Activated naive CD4-positive, alpha-beta T cell treated with anti-CD3 and anti-CD28 coated beads, Interleukin-2, amount 10 ng/mL, durations not matched to agents 7 days and 5 days (primary cell): ENCODE data around the gene CTNNBL1.
"Not testable (repeated sequence)": the region's sequence is repeated elsewhere in the genome, so short reads cannot be mapped to it uniquely, and the experiment has no call there.

Experiments
- CTCF ChIA-PET: fragments of 350-600 bp; sonication (Branson Sonifier 250); formaldehyde crosslinking; loops from one replicate; lab custom pipeline; 2021; ENCODE audit warnings: antibody characterized with exemption; lab: Charles Lee
- DNase-seq: peaks from one replicate; pipeline ENCODE4 v3.0.0-alpha.2; 2020
- H3K27ac Mint-ChIP-seq: one replicate; pipeline ENCODE4 v1.8.0; 2021; ENCODE audit warnings: mild to moderate bottlenecking, moderate library complexity, mixed read lengths
- H3K27me3 Mint-ChIP-seq: one replicate; pipeline ENCODE4 v1.8.0; 2021; ENCODE audit warnings: mild to moderate bottlenecking, mixed read lengths
- H3K36me3 Mint-ChIP-seq: one replicate; pipeline ENCODE4 v1.8.0; 2021; ENCODE audit warnings: mixed read lengths
- H3K4me1 Mint-ChIP-seq: one replicate; pipeline ENCODE4 v1.8.0; 2021; ENCODE audit warnings: mixed read lengths
- H3K4me3 Mint-ChIP-seq: one replicate; pipeline ENCODE4 v1.8.0; 2021; ENCODE audit warnings: mild to moderate bottlenecking, moderate library complexity, mixed read lengths
- H3K9me3 Mint-ChIP-seq: one replicate; pipeline ENCODE4 v1.8.0; 2021; ENCODE audit warnings: mixed read lengths

CTNNBL1 gene

DNA sequence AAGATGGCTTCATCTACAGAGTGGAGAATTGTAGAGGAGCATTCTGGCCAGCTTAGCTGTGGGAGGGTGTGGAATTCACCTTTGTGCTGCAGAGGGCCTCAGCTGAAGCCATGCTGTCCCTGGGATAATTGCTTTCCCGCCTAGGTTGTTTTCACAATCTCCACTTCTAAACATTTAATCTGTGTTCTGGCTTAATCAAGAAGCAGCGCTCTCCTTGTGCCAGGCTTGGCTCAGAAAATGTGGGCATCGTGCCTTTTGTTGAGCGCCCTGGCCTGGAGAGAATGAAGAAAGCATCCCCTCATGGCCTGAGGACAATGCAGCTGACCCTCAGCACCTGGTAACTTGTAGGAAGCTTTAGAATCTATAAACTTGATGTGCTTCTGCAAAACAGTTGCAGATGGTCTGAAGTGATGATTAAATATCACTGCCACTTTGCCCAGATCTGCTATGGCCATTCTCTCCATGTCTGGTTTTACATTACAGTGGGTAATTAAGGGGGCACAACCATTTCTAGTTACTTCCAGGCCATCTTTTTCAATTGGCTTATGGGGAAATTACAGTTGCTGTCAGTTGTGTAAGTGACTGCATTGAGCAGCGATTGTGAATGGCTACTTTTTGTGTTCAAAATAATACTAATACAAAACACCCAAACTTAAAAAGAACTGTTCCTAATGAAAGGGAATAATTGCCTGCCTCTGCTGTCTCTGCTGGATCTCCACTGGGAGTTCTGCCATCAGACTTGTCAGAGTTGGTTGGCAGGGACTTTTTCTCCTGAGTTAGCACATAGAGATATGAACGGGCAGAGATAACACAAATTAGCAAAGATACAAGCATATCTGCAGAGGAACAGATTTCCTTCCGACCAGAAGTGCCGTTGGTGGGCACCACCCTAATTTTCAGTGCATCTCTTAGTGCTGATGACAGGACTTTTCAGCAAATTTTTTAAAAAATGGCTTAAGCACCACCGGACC lies 18.4 kb downstream of the CTNNBL1 start:
- Mint-ChIP-seq H3K4me3 (no peak overlapping the region), H3K9me3 (no peaks in the 10 kb centered on the region), H3K36me3 (peaks cover 15% of the 10 kb centered on the region), H3K27me3 (no peaks in the 10 kb centered on the region), H3K4me1 (no peaks in the 10 kb centered on the region), H3K27ac (no peak overlapping the region)
- CTCF ChIA-PET = no interaction called here
- DNase-seq = no peak

DNA sequence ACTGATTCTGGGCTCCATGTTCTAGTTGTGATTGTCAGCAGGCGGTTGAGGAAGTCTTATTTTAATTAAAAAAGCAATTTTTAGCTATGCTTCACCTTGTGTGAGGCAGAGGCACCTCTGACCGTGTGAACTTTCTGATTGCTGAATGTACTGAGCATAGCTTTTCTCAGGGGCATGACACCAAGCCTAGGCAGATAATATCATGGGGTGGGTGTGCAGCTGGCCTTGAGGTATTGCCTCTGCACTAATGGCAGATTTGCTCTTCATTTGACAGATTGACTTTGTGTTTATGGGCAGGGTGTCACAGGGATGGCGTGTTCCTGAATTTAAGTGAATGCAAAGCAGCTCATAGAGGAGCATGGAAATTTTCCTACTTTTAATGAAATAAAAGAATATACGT lies 19.6 kb downstream of the CTNNBL1 start:
- CTCF ChIA-PET = no interaction called here
- DNase-seq = no peak
- Mint-ChIP-seq H3K27me3 (no peaks in the 10 kb centered on the region), H3K27ac (no peak overlapping the region), H3K36me3 (peaks cover 15% of the 10 kb centered on the region), H3K4me1 (no peaks in the 10 kb centered on the region), H3K9me3 (no peaks in the 10 kb centered on the region), H3K4me3 (no peak overlapping the region)

DNA sequence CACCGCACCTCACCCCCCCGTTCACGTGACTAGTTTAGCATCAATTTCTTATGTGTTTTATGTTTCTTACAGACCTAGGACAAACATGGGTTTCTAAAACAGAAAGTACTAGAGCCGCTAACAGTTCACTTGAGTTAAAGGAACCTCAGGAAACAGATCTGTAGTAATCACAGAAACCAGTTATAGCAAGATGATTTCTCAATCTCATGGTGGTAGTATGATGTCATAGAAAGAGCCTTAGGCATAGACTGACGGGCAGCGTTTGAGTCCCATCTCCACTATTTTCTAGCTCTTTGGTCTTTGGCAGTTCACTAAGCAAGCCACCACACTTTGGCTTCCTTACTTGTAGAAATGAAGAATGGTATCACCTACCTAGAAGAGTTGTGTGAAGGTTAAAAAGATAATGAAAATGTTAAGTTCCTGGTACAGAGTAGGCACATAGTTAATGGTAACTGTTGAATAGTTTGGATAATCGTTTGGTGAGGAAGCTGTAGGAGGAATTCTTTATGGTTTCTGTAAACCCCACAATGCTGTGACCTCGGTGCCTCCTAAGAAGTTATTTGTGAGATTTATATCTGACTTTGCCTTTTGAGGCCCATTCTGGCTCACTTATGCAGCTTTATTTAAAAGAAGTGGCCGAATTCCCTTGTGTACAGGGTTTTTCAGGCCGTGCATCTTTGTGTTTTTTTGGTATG lies 21.3 kb downstream of the CTNNBL1 start:
- CTCF ChIA-PET = no interaction called here
- Mint-ChIP-seq H3K27me3 (no peaks in the 10 kb centered on the region), H3K27ac (no peak overlapping the region)

DNA sequence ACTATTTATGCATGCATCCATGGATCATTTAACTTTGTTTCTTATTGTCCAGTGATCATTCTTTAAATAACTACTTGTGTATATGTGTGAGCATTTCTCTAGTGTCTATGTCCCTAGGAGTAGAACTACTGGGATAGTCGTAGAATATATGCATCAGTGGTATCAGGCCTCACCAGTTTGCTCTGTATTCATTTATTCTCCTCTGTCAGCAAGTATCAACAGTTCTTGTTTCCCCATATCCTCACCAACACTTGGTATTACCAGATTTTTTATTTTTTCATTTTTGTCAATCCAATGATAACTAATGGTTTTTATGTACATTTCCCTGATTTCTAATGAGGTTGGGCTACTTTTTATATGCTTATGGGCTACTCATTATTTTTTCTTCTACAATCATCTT lies 27.9 kb downstream of the CTNNBL1 start:
- Mint-ChIP-seq H3K9me3 (peaks cover 8% of the 10 kb centered on the region), H3K4me3 (no peak overlapping the region), H3K27ac (no peak overlapping the region), H3K4me1 (no peaks in the 10 kb centered on the region), H3K36me3 (peaks cover 7% of the 10 kb centered on the region), H3K27me3 (no peaks in the 10 kb centered on the region)
- CTCF ChIA-PET = no interaction called here
- no peak for DNase-seq

More for the DNA sequence above, 21.3 kb downstream of the CTNNBL1 start:
- peaks cover 16% of the 10 kb centered on the region for H3K36me3 Mint-ChIP-seq
- H3K4me1 Mint-ChIP-seq = no peaks in the 10 kb centered on the region
- no peak for DNase-seq
- H3K9me3 Mint-ChIP-seq = no peaks in the 10 kb centered on the region
- no peak overlapping the region for H3K4me3 Mint-ChIP-seq

DNA sequence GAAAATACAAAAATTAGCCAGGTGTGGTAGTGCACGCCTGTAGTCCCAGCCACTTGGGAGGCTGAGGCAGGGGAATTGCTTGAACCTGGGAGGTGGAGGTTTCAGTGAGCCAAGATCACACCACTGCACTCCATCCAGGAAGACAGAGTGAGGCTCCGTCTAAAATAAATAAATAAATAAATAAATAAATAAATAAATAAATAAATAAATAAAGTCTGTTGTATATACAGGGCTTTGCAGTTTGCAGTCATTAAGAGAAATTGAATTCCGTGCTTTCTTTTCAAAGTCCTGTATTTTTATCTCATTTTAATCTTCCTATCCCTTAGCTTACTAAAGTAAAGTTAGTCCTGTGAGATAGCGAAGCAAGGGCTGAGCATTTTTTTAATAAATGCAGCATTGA lies 28.5 kb downstream of the CTNNBL1 start:
- H3K27me3 Mint-ChIP-seq, DNase-seq, H3K9me3 Mint-ChIP-seq, CTCF ChIA-PET, H3K4me1 Mint-ChIP-seq, H3K4me3 Mint-ChIP-seq, H3K27ac Mint-ChIP-seq, H3K36me3 Mint-ChIP-seq: not testable (repeated sequence)

DNA sequence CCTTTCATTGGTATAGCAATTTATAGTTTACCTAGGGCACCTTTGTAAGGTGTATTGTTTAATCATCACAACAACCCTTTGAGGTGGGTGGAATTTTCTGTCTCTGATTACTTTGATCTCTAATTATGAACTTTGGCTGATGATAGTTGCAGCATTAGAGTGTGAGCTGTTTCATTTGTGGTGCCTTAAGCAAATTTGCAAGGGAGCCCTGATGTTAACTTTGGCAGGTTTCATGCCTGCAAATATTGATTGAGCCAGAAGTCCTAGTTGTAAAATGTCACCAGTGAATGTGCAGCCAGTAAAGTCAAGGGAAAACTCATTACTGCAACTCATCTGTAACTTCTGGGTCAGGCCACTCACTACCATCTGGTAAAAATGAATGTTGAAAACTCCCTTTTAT lies 29.8 kb downstream of the CTNNBL1 start:
- Mint-ChIP-seq H3K27me3 (no peaks in the 10 kb centered on the region), H3K36me3 (peaks cover 7% of the 10 kb centered on the region), H3K27ac (no peak overlapping the region), H3K4me3 (no peak overlapping the region), H3K9me3 (peaks cover 8% of the 10 kb centered on the region), H3K4me1 (no peaks in the 10 kb centered on the region)
- CTCF ChIA-PET = no interaction called here
- DNase-seq = no peak

DNA sequence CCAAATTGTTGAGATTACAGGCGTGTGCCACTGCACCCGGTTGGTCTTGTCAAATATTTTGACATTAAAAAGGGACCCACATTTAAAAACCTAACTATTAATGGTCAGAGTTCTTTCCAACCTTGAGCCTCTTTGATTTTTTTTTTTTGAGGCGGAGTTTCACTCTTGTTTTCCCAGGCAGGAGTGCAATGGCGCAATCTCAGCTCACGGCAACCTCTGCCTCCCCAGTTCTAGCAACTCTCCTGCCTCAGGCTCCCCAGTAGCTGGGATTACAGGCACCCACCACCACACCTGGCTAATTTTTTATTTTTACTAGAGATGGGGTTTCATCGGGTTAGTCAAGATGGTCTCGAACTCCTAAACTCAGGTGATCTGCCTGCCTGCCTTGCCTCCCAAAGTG lies 31.3 kb downstream of the CTNNBL1 start:
- no peak overlapping the region for H3K27ac Mint-ChIP-seq
- H3K4me1 Mint-ChIP-seq = no peaks in the 10 kb centered on the region
- peaks cover 5% of the 10 kb centered on the region for H3K36me3 Mint-ChIP-seq
- DNase-seq = no peak
- peaks cover 8% of the 10 kb centered on the region for H3K9me3 Mint-ChIP-seq
- CTCF ChIA-PET = no interaction called here
- H3K4me3 Mint-ChIP-seq = no peak overlapping the region
- H3K27me3 Mint-ChIP-seq = no peaks in the 10 kb centered on the region

DNA sequence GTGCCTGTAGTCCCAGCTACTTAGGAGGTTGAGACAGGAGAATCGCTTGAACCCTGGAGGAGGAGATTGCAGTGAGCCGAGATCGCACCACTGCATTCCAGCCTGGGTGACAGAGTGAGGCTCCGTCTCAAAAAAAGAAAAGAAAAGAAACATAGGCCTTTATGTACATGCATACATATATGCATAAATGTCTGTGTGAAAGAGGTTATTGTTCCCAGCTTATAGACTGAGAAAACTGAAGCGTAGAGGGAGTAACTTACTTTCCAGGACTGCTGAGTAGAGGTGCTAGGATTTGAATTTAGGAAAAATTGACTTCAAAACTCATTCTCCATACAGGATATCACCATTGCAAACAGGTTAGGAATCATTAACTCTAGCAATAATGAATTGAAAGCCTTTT lies 32.0 kb downstream of the CTNNBL1 start:
- no peak overlapping the region for H3K4me3 Mint-ChIP-seq
- H3K36me3 Mint-ChIP-seq = peaks cover 5% of the 10 kb centered on the region
- peaks cover 6% of the 10 kb centered on the region for H3K9me3 Mint-ChIP-seq
- no peaks in the 10 kb centered on the region for H3K4me1 Mint-ChIP-seq
- no peaks in the 10 kb centered on the region for H3K27me3 Mint-ChIP-seq
- CTCF ChIA-PET = no interaction called here
- DNase-seq = no peak
- no peak overlapping the region for H3K27ac Mint-ChIP-seq

DNA sequence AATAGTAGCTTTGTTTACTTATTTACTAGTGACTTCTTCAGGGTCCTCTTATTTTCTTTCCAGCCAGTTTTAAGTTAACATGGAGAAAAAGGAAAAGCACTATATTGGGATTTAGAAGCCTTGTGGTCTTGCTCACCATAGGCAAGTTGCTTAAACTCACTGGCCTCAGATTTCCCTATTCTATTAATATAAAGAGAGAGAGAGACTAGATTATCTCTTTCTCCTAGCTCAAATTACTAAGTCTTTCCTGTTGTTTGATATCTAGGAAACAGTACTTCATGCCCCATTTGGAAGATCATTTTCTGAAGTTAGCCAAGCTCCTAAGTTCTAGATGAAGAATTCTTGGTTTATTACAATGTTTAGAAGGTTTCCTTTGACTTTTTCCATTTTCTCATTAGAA lies 32.5 kb downstream of the CTNNBL1 start:
- Mint-ChIP-seq H3K4me1 (no peaks in the 10 kb centered on the region), H3K9me3 (peaks cover 6% of the 10 kb centered on the region)
- CTCF ChIA-PET = no interaction called here

DNA sequence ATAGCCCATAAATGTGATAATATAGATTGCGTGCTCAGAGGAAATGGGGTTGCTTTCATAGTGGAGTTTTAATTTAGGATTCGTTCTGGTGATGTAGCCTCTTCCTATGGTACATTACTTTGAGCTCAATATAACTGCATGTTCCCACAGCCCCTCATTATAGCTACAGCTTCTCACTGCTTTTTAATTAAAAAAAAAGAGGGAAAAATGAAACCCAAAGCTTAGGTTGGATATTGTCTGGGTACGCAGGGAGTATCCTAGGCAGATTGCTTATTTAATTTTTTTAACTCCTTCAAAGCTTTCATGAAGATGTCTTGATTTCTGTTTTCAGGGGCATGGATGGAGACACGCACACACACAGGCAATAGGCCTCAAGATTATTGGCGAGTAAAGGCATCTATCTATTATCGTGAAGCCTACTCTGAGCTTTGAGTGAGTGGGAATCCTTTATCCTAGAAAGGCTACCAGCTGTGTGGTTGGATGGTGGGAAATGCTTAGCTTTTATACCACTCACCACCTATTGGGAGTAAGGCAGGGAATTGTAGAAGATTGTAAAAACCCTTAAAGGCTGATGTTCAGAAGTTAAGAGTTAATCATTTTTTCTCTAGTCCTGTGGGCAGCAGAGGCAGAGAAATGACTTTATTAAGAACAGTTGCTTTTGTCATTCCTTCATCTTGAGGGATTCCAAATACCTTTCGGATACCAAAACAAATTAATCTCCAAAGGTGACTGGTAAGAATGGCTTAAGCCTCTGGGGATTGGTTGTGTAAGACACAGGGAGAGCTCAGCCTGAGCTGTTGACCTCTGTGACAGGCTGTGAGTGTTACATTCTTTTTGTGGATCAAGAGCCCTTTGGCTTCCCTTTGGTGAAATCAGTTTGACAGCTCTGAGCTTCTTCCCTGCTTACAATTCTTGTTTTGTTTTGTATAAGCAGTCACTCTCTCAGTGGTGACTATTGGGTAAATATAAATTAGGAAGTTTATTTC lies 33.4 kb downstream of the CTNNBL1 start:
- Mint-ChIP-seq H3K27ac (no peak overlapping the region), H3K4me3 (no peak overlapping the region), H3K36me3 (peaks cover 4% of the 10 kb centered on the region), H3K4me1 (no peaks in the 10 kb centered on the region), H3K9me3 (no peaks in the 10 kb centered on the region), H3K27me3 (no peaks in the 10 kb centered on the region)
- CTCF ChIA-PET = no interaction called here
- no peak for DNase-seq

More for the DNA sequence above, 32.5 kb downstream of the CTNNBL1 start:
- H3K36me3 Mint-ChIP-seq = peaks cover 5% of the 10 kb centered on the region
- no peaks in the 10 kb centered on the region for H3K27me3 Mint-ChIP-seq
- no peak overlapping the region for H3K4me3 Mint-ChIP-seq
- no peak for DNase-seq
- H3K27ac Mint-ChIP-seq = no peak overlapping the region

DNA sequence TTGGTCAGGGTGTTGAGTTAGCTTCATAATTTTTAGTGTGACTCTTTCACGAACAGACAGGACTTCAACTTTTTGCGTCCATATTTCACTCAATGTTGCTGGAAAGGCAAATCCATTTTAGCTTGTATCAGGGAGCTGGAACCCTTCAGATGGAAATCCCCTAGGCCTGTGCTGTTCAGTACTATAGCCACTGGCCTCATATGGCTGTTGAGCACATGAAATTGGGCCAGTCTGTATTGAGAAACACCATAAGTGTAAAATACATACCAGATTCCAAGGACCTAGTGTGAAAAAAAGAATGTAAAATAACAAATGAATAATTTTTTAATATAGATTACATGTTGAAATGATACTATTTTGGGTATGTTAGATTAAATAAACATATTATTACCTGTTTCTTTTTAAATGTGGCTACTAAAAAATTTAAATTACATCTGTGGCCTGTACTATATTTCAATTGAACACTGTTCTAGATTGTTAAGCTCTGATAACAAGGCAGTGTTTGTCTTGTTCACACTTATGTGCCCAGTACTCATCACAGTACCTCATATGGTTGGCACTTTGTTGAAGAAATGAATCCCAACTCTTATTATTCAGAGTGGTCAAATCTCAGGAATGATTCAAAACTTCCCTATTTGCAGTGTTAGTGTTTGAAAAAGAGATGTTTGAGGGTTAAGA lies 34.3 kb downstream of the CTNNBL1 start:
- H3K27ac Mint-ChIP-seq = no peak overlapping the region
- H3K9me3 Mint-ChIP-seq = no peaks in the 10 kb centered on the region
- no peaks in the 10 kb centered on the region for H3K27me3 Mint-ChIP-seq
- H3K4me1 Mint-ChIP-seq = no peaks in the 10 kb centered on the region
- no peak overlapping the region for H3K4me3 Mint-ChIP-seq
- no peak for DNase-seq
- peaks cover 9% of the 10 kb centered on the region for H3K36me3 Mint-ChIP-seq
- CTCF ChIA-PET = no interaction called here

DNA sequence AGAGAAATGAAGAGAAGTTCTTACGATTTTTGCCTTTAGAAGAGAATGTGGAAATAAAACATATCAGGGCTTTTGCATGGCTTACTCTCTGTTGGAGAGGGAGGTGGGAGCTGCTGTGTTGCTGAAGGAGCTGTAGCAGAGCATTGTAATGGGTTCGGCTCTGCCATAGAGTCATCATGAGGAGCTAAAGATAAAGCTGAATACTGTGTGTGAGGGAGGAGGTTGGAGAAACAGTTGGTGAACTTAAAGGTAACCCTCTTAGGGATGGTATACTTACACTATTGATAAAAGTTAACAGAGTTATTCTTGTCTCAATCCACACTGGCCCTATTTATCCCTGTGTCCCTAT lies 34.8 kb downstream of the CTNNBL1 start:
- peaks cover 12% of the 10 kb centered on the region for H3K36me3 Mint-ChIP-seq
- no peak overlapping the region for H3K4me3 Mint-ChIP-seq
- H3K9me3 Mint-ChIP-seq = no peaks in the 10 kb centered on the region
- no peak overlapping the region for H3K27ac Mint-ChIP-seq
- H3K27me3 Mint-ChIP-seq = no peaks in the 10 kb centered on the region
- CTCF ChIA-PET = no interaction called here
- H3K4me1 Mint-ChIP-seq = no peaks in the 10 kb centered on the region
- DNase-seq = no peak

DNA sequence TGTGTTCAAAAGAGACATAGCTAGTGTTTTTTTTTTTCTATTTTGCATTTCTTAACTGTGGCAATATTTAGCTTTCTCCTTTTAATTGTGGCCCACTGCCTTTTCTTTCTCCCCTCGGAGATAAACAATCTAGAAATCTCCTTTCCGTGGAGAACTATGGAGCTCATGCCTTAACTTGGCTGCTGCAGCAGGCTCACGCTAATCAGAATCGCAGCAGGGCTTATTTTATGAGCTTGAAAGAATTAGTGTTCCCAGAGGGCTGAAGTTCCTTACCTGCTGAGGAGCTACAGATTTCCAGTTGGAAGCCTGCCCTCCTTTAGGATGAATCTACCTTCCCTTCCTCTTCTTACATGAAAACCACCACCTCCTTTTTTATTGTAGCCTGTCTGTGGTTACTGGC lies 35.6 kb downstream of the CTNNBL1 start:
- no peaks in the 10 kb centered on the region for H3K4me1 Mint-ChIP-seq
- H3K27me3 Mint-ChIP-seq = no peaks in the 10 kb centered on the region
- DNase-seq = no peak
- H3K36me3 Mint-ChIP-seq = peaks cover 18% of the 10 kb centered on the region
- no peaks in the 10 kb centered on the region for H3K9me3 Mint-ChIP-seq
- H3K4me3 Mint-ChIP-seq = no peak overlapping the region
- no peak overlapping the region for H3K27ac Mint-ChIP-seq
- CTCF ChIA-PET = interaction anchor here (1.2 kb wide), 1 partner anchor 60 kb away, joined by 3 read pairs; no protein-coding TSS in a partner anchor
